Thyroid gland (tissue), 4 donors: ENCODE data around the gene GAPVD1. TPM values are rescaled to one million over a fixed set of nuclear protein-coding genes. Genes with fewer than 3 reads are reported as not detected.

Experiments used
- DNase-seq, 2 donors: peaks; one replicate each; pipeline ENCODE4 v3.0.0-alpha.2; 2019
- H3K27ac ChIP-seq, 3 donors: fragments of 200-600 bp; sonication (generic); 1 replicate in 2 of 3; 2 replicates in 1 of 3; pipeline ENCODE4 v1.5.1; 2016 to 2019; ENCODE audit warnings: mild to moderate bottlenecking in 1 of 3, moderate library complexity in 1 of 3
- H3K27me3 ChIP-seq: fragments of 200-600 bp; sonication (generic); one replicate; pipeline ENCODE4 v1.5.1; 2019
- H3K36me3 ChIP-seq, 2 donors: fragments of 200-600 bp; sonication (generic); one replicate each; pipeline ENCODE4 v1.5.1; 2016 to 2019
- H3K4me1 ChIP-seq, 2 donors: fragments of 200-600 bp; sonication (generic); one replicate each; pipeline ENCODE4 v1.5.1; 2017 to 2019
- H3K4me3 ChIP-seq, 3 donors: fragments of 200-600 bp; sonication (generic); replicated peaks in 1 of 3; 1 replicate in 2 of 3; 2 replicates in 1 of 3; pipeline ENCODE4 v1.5.1; 2016; ENCODE audit warnings: mild to moderate bottlenecking in 1 of 3
- H3K9me3 ChIP-seq: fragments of 200-600 bp; sonication (generic); one replicate; pipeline ENCODE4 v1.5.1; 2017
- POLR2A ChIP-seq, 2 donors: fragments of 450-650 bp; IDR thresholded peaks; one replicate each; pipeline ENCODE4 v1.6.1; 2017; ENCODE audit warnings: antibody characterized with exemption in 2 of 2, mild to moderate bottlenecking in 2 of 2, moderate library complexity in 1 of 2
- WGBS, 2 donors: methylation state at CpG; one replicate each; pipeline ENCODE4 v1.1.5; 2017; 5-methylcytosine and 5-hydroxymethylcytosine counted together
- intact Hi-C: fragments of 100-400 bp; cut with DNase I; formaldehyde crosslinking; loops from one replicate; pipeline ENCODE4 v1.15.1; 2023
- total RNA-seq, 4 donors: library from RNA; depleted of rRNA; stranded (reverse); fragments of >200 nt; gene quantifications; one replicate each; pipeline ENCODE4 v1.2.3, GENCODE V29; 2016
- TF ChIP-seq, protein P1 (sequence below), 6 experiments: fragments of 200-600 bp in 3 of 6; fragments of 450-650 bp in 3 of 6; sonication (generic) in 3 of 6; IDR thresholded peaks; one replicate each; pipeline ENCODE4 v1.5.1; 2016 to 2019; ENCODE audit warnings: antibody characterized with exemption in 6 of 6, mild to moderate bottlenecking in 2 of 6, inconsistent platforms in 1 of 6, moderate library complexity in 1 of 6

GAPVD1 gene
- total RNA-seq, 4 donors from 2014 or later: 92.6 to 140 (median 104) TPM

DNA sequence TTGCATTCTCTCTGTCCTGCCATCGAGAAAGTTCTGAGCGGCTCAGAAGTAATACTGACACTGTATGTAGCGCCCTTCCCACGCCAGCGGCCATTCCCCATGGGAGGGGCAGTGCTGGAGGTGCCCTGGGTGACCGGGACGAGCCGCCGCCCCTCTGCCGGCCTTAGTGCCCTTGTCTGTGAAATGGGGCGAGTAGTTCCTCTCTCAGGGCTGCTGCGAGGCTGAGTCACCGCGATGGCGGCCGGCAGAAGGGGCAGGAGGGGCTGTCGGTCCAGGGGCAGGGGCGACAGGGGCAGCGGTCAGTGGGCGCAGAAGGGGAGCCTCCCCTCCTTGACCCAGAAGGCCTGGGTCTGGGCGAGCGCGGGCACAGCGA lies 148.9 kb downstream of the GAPVD1 start:
- no peaks in the 10 kb centered on the region for H3K9me3 ChIP-seq
- DNase-seq: no peak
- 90 to 97% methylated on average over 24 of the region's 24 CpGs for WGBS, 2 donors
- H3K27ac ChIP-seq: no peak overlapping the region
- H3K27me3 ChIP-seq: no peaks in the 10 kb centered on the region
- intact Hi-C loops: no loop called here
- TF ChIP-seq POLR2A (IDR thresholded peaks at IDR 0.05): no peak
- TF ChIP-seq, protein P1, sequence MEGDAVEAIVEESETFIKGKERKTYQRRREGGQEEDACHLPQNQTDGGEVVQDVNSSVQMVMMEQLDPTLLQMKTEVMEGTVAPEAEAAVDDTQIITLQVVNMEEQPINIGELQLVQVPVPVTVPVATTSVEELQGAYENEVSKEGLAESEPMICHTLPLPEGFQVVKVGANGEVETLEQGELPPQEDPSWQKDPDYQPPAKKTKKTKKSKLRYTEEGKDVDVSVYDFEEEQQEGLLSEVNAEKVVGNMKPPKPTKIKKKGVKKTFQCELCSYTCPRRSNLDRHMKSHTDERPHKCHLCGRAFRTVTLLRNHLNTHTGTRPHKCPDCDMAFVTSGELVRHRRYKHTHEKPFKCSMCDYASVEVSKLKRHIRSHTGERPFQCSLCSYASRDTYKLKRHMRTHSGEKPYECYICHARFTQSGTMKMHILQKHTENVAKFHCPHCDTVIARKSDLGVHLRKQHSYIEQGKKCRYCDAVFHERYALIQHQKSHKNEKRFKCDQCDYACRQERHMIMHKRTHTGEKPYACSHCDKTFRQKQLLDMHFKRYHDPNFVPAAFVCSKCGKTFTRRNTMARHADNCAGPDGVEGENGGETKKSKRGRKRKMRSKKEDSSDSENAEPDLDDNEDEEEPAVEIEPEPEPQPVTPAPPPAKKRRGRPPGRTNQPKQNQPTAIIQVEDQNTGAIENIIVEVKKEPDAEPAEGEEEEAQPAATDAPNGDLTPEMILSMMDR (IDR thresholded peaks at IDR 0.05): no peak
- H3K36me3 ChIP-seq: no peaks in the 10 kb centered on the region
- H3K4me1 ChIP-seq: peaks cover 4% of the 10 kb centered on the region in 2 donors
- no peak overlapping the region for H3K4me3 ChIP-seq

DNA sequence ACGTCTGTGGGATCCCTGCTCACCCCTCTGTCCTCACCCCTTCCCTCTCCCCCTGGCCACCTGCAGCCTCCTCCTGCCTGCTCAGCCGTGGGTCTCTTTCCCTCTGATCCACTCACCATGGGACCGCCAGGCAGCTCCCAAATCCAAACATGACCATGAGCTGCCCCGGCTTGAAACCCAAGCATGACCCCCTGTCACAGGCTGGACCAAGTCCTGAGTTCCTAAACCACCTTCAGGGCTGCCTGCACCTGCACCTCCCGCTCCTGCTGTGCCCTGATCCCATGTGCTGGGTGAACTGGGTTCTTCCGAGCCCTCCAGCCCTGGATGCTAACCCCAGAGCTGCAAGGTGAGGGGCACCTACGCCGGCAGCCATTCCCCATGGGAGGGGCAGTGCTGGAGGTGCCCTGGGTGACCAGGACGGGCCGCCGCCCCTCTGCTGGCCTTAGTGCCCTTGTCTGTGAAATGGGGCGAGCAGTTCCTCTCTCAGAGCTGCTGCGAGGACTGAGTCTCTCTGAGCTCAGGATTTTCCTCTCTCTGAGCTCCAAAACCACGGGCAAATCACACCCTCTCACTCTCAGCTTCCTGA lies 149.6 kb downstream of the GAPVD1 start:
- DNase-seq: no peak
- no peak overlapping the region for H3K27ac ChIP-seq
- H3K27me3 ChIP-seq: no peaks in the 10 kb centered on the region
- peaks cover 4 to 6% of the 10 kb centered on the region in 2 donors for H3K4me1 ChIP-seq
- H3K36me3 ChIP-seq: no peaks in the 10 kb centered on the region
- intact Hi-C loops: no loop called here
- H3K9me3 ChIP-seq: no peaks in the 10 kb centered on the region
- 73 to 86% methylated on average over 6 to 13 of the region's 14 CpGs for WGBS, 2 donors
- no peak overlapping the region for H3K4me3 ChIP-seq
- TF ChIP-seq, protein P1 (IDR thresholded peaks at IDR 0.05): no peak
- TF ChIP-seq POLR2A (IDR thresholded peaks at IDR 0.05): no peak

DNA sequence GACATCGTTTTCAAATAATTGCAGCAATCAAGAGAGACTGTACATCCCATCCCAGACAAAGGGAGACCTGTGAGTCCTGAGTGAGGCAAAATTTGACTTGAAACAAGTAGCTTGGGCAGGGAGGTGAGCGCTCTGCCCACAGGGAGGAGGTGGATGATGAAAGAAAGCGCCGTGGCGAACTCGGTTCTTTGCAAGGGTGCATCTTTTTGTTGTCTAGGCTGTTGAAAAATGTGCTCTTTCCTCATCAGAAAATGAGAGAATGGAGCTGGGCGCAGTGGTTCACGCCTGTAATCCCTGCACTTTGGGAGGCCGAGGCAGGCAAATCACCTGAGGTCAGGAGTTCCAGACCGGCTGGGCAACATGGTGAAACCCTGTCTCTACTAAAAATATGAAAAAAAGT lies 150.5 kb downstream of the GAPVD1 start:
- 88% methylated on average over 10 of the region's 10 CpGs for WGBS, 2 donors

DNA sequence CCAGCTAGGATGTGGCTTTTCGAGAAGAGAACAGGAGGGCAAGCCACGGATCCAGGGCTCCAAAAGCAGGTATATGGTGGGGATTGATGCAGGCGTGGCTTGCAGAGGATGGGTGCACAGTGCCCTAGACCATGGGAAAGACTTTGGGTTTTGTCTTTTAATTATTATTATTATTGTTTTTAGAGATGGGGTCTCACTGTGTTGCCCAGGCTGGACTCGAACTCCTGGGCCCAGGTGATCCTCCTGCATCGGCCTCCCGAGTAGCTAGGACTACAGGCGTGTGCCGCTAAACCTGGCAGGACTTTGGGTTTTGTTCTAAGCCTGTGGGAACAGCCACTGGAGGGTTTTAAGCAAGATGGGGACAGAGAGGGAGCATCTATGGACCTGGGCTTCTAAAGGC lies 152.0 kb downstream of the GAPVD1 start:
- intact Hi-C loops: no loop called here
- H3K27ac ChIP-seq: no peak overlapping the region
- TF ChIP-seq POLR2A (IDR thresholded peaks at IDR 0.05): no peak
- TF ChIP-seq, protein P1 (IDR thresholded peaks at IDR 0.05): no peak
- DNase-seq: no peak
- 95 to 96% methylated on average over 8 of the region's 8 CpGs for whole genome bisulfite sequencing, 2 donors
- H3K9me3 ChIP-seq: no peaks in the 10 kb centered on the region
- peaks cover 0 to 5% of the 10 kb centered on the region in 2 donors for H3K4me1 ChIP-seq
- H3K36me3 ChIP-seq: no peaks in the 10 kb centered on the region
- no peak overlapping the region for H3K4me3 ChIP-seq
- no peaks in the 10 kb centered on the region for H3K27me3 ChIP-seq

More for the DNA sequence above, 150.5 kb downstream of the GAPVD1 start:
- Histone ChIP-seq H3K27me3 (no peaks in the 10 kb centered on the region), H3K9me3 (no peaks in the 10 kb centered on the region), H3K4me3 (no peak overlapping the region), H3K4me1 (peaks cover 4 to 9% of the 10 kb centered on the region in 2 donors), H3K27ac (no peak overlapping the region), H3K36me3 (no peaks in the 10 kb centered on the region)
- TF ChIP-seq POLR2A (IDR thresholded peaks at IDR 0.05): no peak
- TF ChIP-seq, protein P1 (IDR thresholded peaks at IDR 0.05): no peak
- intact Hi-C loops: no loop called here
- no peak for DNase-seq

DNA sequence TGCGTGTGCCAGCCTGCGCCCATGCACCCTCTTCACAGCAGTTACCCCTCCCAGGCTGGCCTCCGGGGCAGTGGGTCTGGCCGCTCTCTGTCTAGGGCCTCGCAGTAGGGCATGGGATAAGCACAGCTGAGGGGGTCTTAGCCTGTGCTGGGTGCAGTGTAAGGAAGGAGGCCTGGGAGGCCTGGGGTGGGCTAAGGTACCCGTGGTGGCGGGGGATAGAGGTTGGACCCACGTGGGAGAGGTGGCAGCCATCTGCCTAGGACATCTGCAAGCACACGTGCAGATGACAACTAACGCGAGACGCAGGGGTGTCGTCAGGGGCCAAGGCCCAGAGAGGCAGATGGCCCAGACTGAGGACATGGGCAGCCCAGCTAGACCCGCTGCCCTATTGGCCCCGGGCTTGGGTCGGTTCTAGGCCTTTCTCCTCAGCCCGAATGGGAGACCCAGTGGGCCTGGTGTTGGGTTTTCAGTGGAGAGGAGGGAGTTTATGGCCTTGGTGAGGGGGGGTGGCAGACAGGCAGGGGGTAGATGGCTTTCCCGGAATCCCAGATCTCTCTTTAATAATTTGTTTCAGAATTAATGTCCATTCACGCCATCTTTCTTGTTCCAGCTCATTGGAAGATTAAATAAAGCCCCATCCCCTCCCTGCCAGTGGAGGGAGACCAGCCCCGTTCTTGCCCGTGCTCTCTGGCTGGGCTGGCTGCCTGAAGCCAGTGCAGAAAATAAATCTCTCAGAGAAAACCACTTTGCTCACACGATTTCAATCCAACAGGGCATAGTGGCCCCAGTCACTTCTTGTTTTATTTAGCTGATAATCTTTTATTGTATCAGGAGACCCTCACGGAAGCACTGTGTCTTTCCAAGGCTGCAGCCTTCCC lies 154.2 kb downstream of the GAPVD1 start:
- H3K9me3 ChIP-seq: no peaks in the 10 kb centered on the region
- intact Hi-C loops: no loop called here
- no peaks in the 10 kb centered on the region for H3K27me3 ChIP-seq
- no peak overlapping the region for H3K27ac ChIP-seq
- H3K4me1 ChIP-seq: peaks cover 0 to 5% of the 10 kb centered on the region in 2 donors
- H3K4me3 ChIP-seq: no peak overlapping the region
- DNase-seq: peak in 1 of 2 donors; percentile 30
- WGBS, 2 donors: 86 to 87% methylated on average over 19 to 22 of the region's 23 CpGs
- no peaks in the 10 kb centered on the region for H3K36me3 ChIP-seq
- no peak for TF ChIP-seq POLR2A (IDR thresholded peaks at IDR 0.05)
- TF ChIP-seq, protein P1 (IDR thresholded peaks at IDR 0.05): peak in 1 of 6 experiments; percentile 15
